Stomach (tissue), 4 donors: ENCODE results near the gene MEN1.

Source experiments
- CTCF ChIP-seq, 7 experiments: fragments of 450-650 bp in 4 of 7; fragments of 200-600 bp in 3 of 7; sonication (generic) in 3 of 7; IDR thresholded peaks; one replicate each; pipeline ENCODE4 v1.5.1; 2016 to 2019; ENCODE audit warnings: antibody characterized with exemption in 7 of 7, control low read depth in 2 of 7, mild to moderate bottlenecking in 1 of 7
- EP300 ChIP-seq: sonication (generic); formaldehyde crosslinking; IDR thresholded peaks from one replicate; pipeline ENCODE4 v1.6.1; 2017; ENCODE audit warnings: antibody characterized with exemption
- POLR2A ChIP-seq, 4 donors: fragments of 450-650 bp; IDR thresholded peaks; one replicate each; pipeline ENCODE4 v1.6.1; 2016; ENCODE audit warnings: antibody characterized with exemption in 4 of 4, control low read depth in 2 of 4, mild to moderate bottlenecking in 1 of 4, moderate library complexity in 1 of 4

- no peak for TF ChIP-seq CTCF (IDR thresholded peaks at IDR 0.05)
- TF ChIP-seq EP300: no peak
- no peak for TF ChIP-seq POLR2A (IDR thresholded peaks at IDR 0.05)
These were observed 39.4 kb upstream of the MEN1 start for GRCh38 chr11:64849598-64850356.
